Neutrophil (primary cell): ENCODE results near the gene ACP5.

Source experiments
- H3K27ac ChIP-seq: fragments of 200-600 bp; sonication (generic); 2 replicates; pipeline ENCODE4 v1.5.1; 2016; ENCODE audit warnings: mild to moderate bottlenecking, moderate library complexity
- H3K27me3 ChIP-seq: fragments of 200-600 bp; sonication (generic); 2 replicates; pipeline ENCODE4 v1.6.0; 2016; ENCODE audit warnings: mild to moderate bottlenecking
- H3K36me3 ChIP-seq: fragments of 200-600 bp; sonication (generic); 2 replicates; pipeline ENCODE4 v1.5.1; 2017
- H3K4me1 ChIP-seq, 2 experiments: fragments of 200-600 bp in 1 of 2; sonication (generic) in 1 of 2; 1 replicate in 1 of 2; 2 replicates in 1 of 2; pipeline versions ENCODE4 v1.5.1 to v1.6.1; 2013 to 2016; ENCODE audit warnings: low read depth in 1 of 2, low read length in 1 of 2, mild to moderate bottlenecking in 1 of 2, moderate library complexity in 1 of 2; ENCODE audit not compliant: control insufficient read depth in 1 of 2, insufficient read depth in 1 of 2
- H3K4me3 ChIP-seq, 2 experiments: fragments of 200-600 bp in 1 of 2; sonication (generic) in 1 of 2; 1 replicate in 1 of 2; 2 replicates in 1 of 2; pipeline ENCODE4 v1.5.1; 2013 to 2016; ENCODE audit warnings: low read depth in 1 of 2, low read length in 1 of 2, mild to moderate bottlenecking in 1 of 2, moderate library complexity in 1 of 2
- H3K9me3 ChIP-seq: fragments of 200-600 bp; sonication (generic); 2 replicates; pipeline ENCODE4 v1.5.1; 2016
- CTCF ChIP-seq: fragments of 200-600 bp; sonication (generic); IDR thresholded peaks from 2 replicates; pipeline ENCODE4 v1.5.1; 2016; ENCODE audit warnings: antibody characterized with exemption

ACP5 gene

GRCh38 chr19:11563532-11563931 is 13.9 kb downstream of the ACP5 start:
- Histone ChIP-seq H3K36me3 (no peaks in the 10 kb centered on the region), H3K27me3 (no peaks in the 10 kb centered on the region), H3K4me1 (peaks cover 16 to 19% of the 10 kb centered on the region in 2 experiments), H3K27ac (no peak overlapping the region), H3K4me3 (no peak overlapping the region), H3K9me3 (no peaks in the 10 kb centered on the region)
- TF ChIP-seq CTCF: no peak

GRCh38 chr19:11560404-11561051 is 16.9 kb downstream of the ACP5 start:
- Histone ChIP-seq H3K27me3 (no peaks in the 10 kb centered on the region), H3K27ac (no peak overlapping the region), H3K36me3 (peaks cover under 1% of the 10 kb centered on the region), H3K9me3 (no peaks in the 10 kb centered on the region), H3K4me1 (peaks cover 24 to 25% of the 10 kb centered on the region in 2 experiments), H3K4me3 (no peak overlapping the region)
- peak; percentile 59 for TF ChIP-seq CTCF

GRCh38 chr19:11558881-11559828 is 18.3 kb downstream of the ACP5 start, which contains the start of gene ELOF1:
TSS of gene ELOF1 (minus strand) at chr19:11559230. CDS start at chr19:11554347, 4,883 bp downstream.
- H3K36me3 ChIP-seq: peaks cover 9% of the 10 kb centered on the region
- TF ChIP-seq CTCF: peak; percentile 22
- no peaks in the 10 kb centered on the region for H3K9me3 ChIP-seq
- peaks cover 24 to 25% of the 10 kb centered on the region in 2 experiments for H3K4me1 ChIP-seq
- no peaks in the 10 kb centered on the region for H3K27me3 ChIP-seq
- H3K27ac ChIP-seq: peak within 1 kb of the TSS; percentile 70
- peak within 1 kb of the TSS; percentile 82 to 87 for H3K4me3 ChIP-seq

GRCh38 chr19:11556634-11557420 is 20.6 kb downstream of the ACP5 start:
- Histone ChIP-seq H3K27me3 (no peaks in the 10 kb centered on the region), H3K9me3 (no peaks in the 10 kb centered on the region), H3K4me3 (no peak overlapping the region), H3K36me3 (peaks cover 33% of the 10 kb centered on the region), H3K27ac (no peak overlapping the region), H3K4me1 (peaks cover 24 to 25% of the 10 kb centered on the region in 2 experiments)
- TF ChIP-seq CTCF: no peak

GRCh38 chr19:11555246-11555645 is 22.2 kb downstream of the ACP5 start:
- H3K36me3 ChIP-seq: peaks cover 33% of the 10 kb centered on the region
- no peaks in the 10 kb centered on the region for H3K27me3 ChIP-seq
- no peak for TF ChIP-seq CTCF
- no peaks in the 10 kb centered on the region for H3K9me3 ChIP-seq
- H3K27ac ChIP-seq: no peak overlapping the region
- peaks cover 20 to 21% of the 10 kb centered on the region in 2 experiments for H3K4me1 ChIP-seq
- H3K4me3 ChIP-seq: no peak overlapping the region
